Posterior vena cava (tissue), 2 donors: ENCODE results near the gene ASIC4. TPM values are rescaled to one million over a fixed set of nuclear protein-coding genes. Genes with fewer than 3 reads are reported as not detected.

Experiments
- DNase-seq: peaks from one replicate; pipeline ENCODE4 v3.0.0-alpha.2; 2020; ENCODE audit warnings: low spot score
- intact Hi-C, 2 donors: fragments of 100-400 bp; cut with DNase I; formaldehyde crosslinking; loops; one replicate each; pipeline versions ENCODE4 v1.14.1 to v1.14.2; 2022 to 2023
- microRNA-seq, 2 donors: library from miRNA; unstranded; fragments of <30 nt; microRNA quantifications; one replicate each; pipeline ENCODE4 v1.2.0, GENCODE V29; 2020 to 2021; ENCODE audit warnings: borderline microRNAs expressed in 2 of 2
- total RNA-seq, 2 donors: library from RNA; stranded (reverse); fragmentation: NEBNext Ultra II Directional; extraction: Animal tissue kit (Norgen Biotek cat#: 25700); gene quantifications; one replicate each; pipeline ENCODE4 v1.2.1, GENCODE V29; 2021
- donor health status: DM: yes; HTN: yes; CAD: no.
- donor health status: DM: yes; HTN: yes; CAD: no.

Gene ASIC4
- total RNA-seq, 2 donors from 2014 or later = 0.38 TPM; not detected in 1

DNA sequence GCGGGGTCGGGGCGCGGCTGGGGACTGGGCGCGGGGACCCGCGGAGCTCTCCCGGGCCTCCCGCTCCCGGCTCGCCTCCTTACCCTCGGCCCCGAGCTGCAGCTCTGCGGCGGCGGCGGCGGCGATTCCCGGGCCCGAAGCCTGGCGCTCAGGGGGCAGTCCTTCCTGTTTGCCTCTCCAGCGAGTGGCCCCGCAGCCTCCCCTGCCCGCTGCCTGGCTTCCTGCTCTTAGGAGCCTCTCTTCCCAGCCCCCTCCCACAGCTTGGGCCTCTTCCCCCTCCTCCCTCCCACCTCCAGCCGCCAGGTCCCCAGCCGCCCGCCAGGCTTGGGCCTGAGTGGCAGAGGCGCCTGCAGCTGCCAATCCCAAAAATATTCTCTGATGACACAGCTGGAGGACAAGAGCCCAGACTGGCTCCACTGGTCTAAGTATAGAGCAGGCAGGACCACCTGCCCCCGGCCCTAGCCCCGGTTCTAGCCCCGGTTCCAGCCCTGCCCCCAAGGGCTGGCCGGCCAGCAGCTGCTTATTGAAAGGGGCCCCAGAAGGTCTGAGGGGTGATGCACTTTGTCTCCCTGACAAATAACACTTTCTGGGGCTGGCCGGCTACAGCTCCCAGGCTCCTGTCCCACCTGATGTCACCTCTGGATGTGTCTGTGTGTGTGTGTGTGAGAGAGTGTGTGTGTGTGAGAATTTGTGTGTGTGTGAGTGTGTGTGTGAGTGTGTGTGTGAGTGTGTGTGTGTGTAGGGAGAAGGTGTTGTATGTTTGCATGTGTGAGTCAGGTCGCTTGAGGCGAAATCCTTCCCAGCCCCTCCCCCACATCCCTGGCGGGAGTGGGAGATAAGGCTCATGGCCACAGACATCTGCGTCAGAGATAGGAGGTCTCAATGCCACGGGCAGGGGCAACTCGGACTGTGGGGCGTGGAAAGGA, 57.3 kb downstream of the ASIC4 start, which contains the start of gene OBSL1:
OBSL1 (minus strand) TSS at position 229 of the 926 bp plus-strand sequence. CDS start 307 bp downstream, outside the sequence.
- no peak for DNase-seq
- intact Hi-C loops = no loop called here

DNA sequence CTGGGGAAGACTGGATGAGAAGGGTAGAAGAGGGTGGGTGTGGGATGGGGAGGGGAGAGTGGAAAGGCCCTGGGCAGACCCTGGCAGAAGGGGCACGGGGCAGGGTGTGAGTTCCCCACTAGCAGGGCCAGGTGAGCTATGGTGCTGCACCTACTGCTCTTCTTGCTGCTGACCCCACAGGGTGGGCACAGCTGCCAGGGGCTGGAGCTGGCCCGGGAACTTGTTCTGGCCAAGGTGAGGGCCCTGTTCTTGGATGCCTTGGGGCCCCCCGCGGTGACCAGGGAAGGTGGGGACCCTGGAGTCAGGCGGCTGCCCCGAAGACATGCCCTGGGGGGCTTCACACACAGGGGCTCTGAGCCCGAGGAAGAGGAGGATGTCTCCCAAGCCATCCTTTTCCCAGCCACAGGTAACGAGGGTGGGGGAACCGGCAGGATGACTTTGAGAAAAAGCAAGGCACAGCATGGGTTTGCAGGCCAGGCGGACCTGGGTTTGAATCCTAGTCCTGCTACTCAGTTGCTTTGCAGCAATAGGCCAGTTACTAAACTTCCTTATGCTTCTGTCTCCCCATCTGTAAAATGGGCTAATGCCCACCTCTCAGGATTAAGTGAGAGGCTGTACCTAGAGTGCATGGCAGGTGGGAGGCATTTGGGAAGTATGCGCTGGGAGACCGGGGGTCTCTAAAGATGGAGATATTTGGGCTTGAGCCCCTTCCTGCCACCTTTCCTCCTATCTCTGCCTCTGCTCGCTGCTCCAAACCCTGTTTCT, 58.1 kb downstream of the ASIC4 start, which contains the start of gene INHA:
INHA (plus strand) TSS at position 74 of the 765 bp plus-strand sequence; CDS start at position 139, 65 bp downstream.
- no peak for DNase-seq
- intact Hi-C loops = no loop called here

GRCh38 chr2:219573166-219573565, 58.9 kb downstream of the ASIC4 start:
- DNase-seq = no peak
- intact Hi-C loops = no loop called here

GRCh38 chr2:219574484-219575311, 60.4 kb downstream of the ASIC4 start:
- intact Hi-C loops = loop anchor here in 1 of 2 donors (1.0 kb wide), 1 partner anchor 34 kb away; no protein-coding TSS in a partner anchor
- no peak for DNase-seq

GRCh38 chr2:219575566-219576504, 61.6 kb downstream of the ASIC4 start:
- intact Hi-C loops = no loop called here
- no peak for DNase-seq

- no peak for DNase-seq
- intact Hi-C loops = no loop called here
These were observed 62.5 kb downstream of the ASIC4 start for GRCh38 chr2:219576505-219577388.

GRCh38 chr2:219578811-219579613, 64.7 kb downstream of the ASIC4 start:
- DNase-seq = no peak
- intact Hi-C loops = no loop called here

DNA sequence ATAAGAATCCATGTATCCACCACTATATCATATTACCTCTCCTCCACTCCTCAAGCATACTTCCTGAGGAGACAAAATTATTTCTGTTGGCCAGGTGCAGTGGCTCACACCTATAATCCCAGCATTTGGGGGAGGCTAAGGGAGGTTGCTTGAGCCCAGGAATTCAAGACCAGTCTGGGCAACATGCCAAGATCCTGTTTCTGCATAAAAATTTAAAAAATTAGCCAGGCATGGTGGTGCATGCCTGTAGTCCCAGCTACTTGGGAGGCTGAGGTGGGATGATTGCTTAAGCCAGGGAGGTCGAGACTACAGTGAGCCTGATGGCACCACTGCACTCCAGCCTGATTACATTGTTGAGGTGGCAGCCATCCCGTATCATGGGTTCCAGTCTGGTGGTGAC, 67.1 kb downstream of the ASIC4 start:
- DNase-seq = no peak
- intact Hi-C loops = no loop called here

Small RNAs within 50 kb of the gene (microRNA-seq; reads per million reads assigned to microRNA genes)
- gene MIR3132 = 0 to 0.65 reads per million in 2 donors

Other genes starting within 250 kb of the ASIC4 start
- gene DNAJB2, start 235.1 kb upstream of the ASIC4 start, total RNA-seq = 10 to 100 TPM; 42.0 to 45.7 TPM
- not detected for gene PTPRN, start 205.1 kb upstream of the ASIC4 start, total RNA-seq
- gene RESP18, start 181.7 kb upstream of the ASIC4 start, total RNA-seq = not detected
- gene DNPEP, start 126.6 kb upstream of the ASIC4 start, total RNA-seq = 10 to 100 TPM; 41.9 to 44.0 TPM
- 1,000 to 10,000 TPM; 6,561 to 7,652 TPM for gene DES, start 96.1 kb upstream of the ASIC4 start, total RNA-seq
- gene SPEG, start 79.6 kb upstream of the ASIC4 start, total RNA-seq = 100 to 1,000 TPM; 175 to 217 TPM
- 10 to 100 TPM; 33.9 to 42.8 TPM for gene GMPPA, start 15.6 kb upstream of the ASIC4 start, total RNA-seq
- 10 to 100 TPM; 42.9 to 51.1 TPM for gene CHPF, start 29.3 kb downstream of the ASIC4 start, total RNA-seq
- 1 to 10 TPM; 3.0 to 3.2 TPM for gene TMEM198, start 29.5 kb downstream of the ASIC4 start, total RNA-seq
- gene OBSL1, start 57.1 kb downstream of the ASIC4 start, total RNA-seq = 10 to 100 TPM; 40.7 to 57.7 TPM
- gene INHA, start 57.8 kb downstream of the ASIC4 start, total RNA-seq = under 1 TPM in 1 of 2 donors, not detected in 1; 0.37 TPM
- gene STK11IP, start 83.4 kb downstream of the ASIC4 start, total RNA-seq = 10 to 100 TPM; 18.6 to 22.4 TPM
- gene SLC4A3, start 113.1 kb downstream of the ASIC4 start, total RNA-seq = 10 to 100 TPM in 1 of 2 donors, 1 to 10 TPM in 1; 6.2 to 10.1 TPM